HG03039 (cell line): ENCODE data around the gene TNS3.
A peak's percentile ranks its signal among the peaks of the same experiment; 100 is the strongest.
"Not testable (repeated sequence)": the region's sequence is repeated elsewhere in the genome, so short reads cannot be mapped to it uniquely, and the experiment has no call there.

Experiments
- ATAC-seq: cut with Tn5 transposase; IDR thresholded peaks from one replicate; pipeline ENCODE4 v1.9.1; 2021; ENCODE audit warnings: mild to moderate bottlenecking, moderate library complexity; ENCODE audit not compliant: unreplicated experiment

TNS3 gene

DNA sequence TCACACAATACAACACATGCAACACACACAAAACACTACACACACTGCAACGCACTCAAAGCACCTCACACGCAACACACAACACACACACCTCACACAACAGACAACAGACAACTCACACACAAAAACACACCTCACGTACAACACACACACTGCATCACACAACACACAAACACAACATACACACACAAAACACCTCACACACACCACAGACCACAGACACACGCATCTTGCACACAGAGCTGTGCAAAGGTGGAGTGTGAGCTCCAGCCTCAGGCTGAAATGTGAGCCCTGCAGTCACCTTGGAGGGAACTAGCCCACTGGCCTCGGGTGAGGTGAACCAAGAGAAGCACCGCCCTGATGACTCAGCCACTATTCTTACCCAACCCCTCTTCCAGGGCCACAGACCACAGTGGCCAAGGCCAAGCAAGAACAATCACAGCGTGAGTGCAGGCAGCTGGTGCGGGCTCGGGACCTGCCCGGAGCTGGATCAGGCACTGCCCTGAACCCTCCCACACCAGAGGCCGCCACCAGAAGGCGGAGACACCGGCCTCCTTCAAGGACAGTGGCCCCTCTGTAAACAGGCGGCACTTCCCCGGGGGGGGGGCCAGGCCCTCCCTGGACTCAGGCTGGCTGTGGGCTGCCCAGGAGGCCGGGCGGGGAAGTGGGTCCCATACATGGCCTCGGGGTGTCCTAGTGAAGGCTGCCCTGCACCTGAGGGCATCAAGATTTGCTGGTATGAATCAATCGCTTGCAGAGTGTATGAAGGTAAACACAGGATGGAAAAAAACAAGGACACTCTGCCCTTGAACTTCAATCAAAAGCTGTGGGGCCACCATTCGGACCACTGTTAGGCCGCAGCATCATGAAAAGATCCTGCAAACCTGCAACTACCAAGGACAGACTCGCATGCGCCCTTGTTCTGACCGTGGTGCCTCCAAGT lies 106.7 kb downstream of the TNS3 start:
- peak; percentile 95 for ATAC-seq

DNA sequence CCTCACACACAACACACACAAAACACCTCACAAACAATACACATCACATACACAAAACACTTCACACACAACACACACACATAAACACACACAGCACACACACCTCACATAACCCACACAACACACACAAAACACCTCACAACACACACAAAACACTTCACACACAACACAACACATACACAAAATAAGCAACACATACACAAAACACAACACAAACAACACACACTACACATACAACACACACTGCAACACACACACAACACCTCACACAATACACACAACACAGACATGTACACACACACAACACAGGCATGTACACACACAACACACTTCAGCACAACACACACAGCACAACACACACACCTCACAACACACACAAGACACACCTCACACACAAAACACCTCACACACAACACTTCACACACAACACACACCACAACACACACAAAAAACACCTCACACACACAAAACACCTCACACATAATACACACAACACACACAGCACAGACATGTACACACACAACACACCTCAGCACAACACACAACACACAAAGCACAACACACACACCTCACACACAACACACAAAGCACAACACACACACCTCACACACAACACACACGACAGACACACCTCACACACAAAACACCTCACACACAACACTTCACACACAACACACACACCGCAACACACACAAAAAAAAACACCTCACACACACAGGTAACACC lies 107.5 kb downstream of the TNS3 start:
- ATAC-seq, result no peak

DNA sequence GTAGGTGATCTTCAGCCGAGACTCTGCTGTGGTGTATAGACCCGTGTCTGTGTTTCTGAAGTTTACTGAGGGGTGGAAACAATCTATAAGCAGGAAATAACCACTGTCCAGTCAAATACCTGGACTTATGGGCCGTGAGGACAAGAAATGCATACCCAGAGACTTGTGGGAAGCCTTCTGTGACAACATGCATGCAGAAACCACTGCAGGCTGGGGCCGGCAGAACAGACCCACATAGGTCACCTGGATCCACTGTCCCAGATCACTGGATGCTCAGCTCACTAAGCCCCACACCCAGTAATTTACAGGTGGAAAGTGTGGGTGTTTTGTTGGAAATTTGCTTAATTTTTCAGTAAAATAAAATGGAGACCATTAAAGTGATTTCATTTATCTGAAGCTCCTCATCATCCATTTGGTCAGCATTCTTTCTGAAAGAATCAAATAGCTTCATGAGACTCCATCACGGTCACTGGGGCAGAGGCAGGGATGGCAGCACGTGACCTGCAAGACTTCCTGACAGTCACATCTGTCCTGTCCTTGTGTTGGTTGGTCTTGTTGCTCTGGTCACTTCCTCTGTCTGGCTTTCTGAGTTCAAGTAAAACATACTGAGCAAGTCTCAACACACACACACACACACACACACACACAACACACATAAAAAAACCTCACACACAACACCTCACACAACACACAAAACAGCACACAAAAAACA lies 108.3 kb downstream of the TNS3 start:
- ATAC-seq, result no peak

DNA sequence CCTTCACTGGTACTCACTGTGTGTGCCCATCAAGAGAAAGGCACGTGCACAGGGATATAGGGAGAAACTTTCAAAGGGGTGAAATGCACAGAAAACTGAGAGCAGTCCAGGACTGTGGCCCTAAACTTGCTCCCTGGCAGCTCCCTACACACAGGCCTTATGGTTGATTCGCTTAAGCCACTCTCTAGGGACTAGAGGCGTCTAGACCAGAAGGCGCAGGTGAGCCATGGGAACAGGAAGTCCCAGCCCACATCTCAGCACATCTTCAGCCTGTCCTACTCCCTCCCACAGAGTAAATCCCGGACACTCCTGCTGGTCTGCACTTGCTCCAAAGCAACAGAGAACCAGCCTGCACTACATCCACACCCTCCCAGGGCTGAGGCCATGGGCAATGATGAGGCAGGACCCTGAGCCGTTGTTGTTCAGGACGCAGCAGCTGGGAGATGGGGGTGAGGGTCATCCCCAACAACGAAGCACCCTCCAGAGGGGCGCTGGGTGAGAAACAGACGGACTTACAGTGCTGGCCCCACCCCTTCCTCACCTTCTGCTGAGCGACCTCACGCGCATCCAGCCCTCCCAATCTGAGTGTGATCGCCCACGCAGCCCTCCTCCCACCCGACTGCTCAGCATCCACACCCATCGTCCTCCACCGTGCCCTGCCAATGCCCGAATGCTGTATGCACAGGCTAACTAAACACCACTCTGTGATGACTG lies 109.3 kb downstream of the TNS3 start:
- ATAC-seq, result no peak

DNA sequence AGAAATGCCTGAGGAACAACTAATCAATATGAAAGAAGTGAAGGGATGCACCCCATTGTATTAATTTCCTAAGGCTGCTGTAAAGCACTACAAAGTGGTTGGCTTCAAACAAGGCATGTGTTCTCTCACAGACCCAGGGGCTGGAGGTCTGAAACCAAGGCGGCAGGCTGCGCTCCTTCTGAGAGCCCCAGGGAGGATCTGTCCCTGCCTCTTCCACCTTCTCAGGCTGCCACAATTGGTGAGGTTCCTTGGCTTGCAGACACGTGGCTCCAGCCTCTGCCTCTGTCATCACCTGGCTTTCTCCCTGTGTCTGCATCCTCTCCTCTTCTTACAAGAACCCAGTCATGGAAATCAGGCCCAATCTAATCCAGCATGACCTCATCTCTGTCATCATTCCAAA lies 110.1 kb downstream of the TNS3 start:
- no peak for ATAC-seq

DNA sequence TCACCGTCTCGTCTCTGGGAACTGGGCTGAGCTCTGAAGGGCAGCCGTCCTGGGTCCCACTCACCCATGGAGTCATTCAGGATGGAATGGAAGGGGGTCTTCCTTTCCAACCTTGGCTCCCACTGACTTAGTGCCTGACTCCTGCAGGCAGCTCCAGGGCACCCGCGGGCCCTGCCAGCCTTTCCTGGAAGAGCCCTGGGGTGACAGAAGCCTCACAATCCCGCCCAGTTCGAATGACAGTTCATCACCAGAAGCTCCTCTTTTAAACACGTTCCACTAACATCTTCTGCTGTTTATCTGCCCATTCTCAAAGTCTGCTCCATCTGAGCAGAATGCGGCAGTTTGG lies 110.6 kb downstream of the TNS3 start:
- ATAC-seq, result no peak

DNA sequence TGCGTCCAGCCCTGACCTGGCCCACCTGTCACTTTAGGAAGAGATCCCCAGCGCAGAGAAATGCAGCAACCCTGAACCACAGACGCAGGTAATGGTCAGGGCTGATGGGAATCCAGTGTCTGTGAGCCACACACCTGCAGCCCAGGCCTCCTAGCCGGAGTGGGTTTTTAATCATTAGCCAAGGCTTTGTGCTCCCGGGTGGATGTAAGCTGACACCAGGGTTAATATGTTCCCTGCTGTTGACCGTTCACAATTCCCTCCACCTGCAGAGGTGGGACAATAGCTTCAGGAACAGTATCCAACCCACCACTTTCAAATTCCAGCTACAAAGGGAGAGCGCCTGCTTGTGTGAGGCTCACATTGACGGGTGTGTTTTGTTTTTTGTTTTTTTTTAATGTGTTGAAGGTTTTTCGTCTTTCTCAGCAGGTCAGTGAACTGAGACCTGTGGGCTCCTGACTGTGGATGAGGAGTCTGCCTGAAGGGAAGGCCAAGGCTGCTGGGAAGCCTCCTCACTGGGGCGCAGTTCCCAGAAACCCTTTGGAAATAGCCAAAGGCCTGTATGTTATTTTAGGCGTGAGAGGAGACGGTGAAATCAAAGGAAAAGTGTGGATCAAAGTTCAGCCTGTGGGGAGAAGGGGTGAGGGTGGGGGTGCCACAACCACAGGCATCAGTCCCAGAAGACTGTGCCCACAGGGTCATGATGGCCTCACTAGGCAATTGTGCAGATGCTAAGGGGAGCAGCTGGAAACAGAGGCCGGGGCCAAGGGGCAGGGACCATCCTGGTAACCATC lies 111.1 kb downstream of the TNS3 start:
- ATAC-seq, result no peak

DNA sequence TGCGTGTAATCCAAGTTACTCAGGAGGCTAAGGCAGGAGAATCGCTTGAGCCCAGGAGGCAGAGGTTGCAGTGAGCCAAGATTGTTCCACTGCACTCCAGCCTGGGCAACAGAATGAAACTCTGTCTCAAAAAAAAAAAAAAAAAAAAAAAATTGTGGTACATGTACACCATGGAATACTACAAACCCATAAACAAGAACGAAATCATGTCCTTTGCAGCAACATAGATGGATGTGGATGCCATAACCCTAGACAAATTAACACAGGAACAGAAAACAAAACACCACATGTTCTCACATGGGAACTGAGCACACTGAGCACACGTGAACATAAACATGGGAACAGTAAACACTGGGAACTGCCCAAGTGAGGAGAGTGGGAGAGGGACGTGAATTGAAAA lies 112.1 kb downstream of the TNS3 start:
- not testable (repeated sequence) for ATAC-seq

DNA sequence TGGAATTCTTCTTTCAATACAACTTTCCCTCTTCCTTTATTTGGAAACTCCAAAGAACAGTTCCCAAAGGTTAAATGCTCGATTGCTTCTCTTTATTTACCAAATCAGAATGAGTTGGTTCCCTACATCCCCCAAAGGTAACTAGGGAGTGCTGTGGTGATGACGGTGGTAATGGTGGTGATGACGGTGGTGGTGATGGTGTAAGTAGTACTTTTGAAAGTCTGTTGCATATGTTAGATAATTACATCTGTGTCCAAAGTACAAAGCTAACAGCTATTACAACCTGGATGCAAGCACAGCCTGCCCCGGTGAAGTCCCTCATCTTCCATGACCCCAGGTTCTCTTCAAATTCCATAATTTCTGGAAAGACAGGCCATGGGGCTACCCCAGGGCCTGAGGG lies 115.1 kb downstream of the TNS3 start:
- ATAC-seq, result no peak

DNA sequence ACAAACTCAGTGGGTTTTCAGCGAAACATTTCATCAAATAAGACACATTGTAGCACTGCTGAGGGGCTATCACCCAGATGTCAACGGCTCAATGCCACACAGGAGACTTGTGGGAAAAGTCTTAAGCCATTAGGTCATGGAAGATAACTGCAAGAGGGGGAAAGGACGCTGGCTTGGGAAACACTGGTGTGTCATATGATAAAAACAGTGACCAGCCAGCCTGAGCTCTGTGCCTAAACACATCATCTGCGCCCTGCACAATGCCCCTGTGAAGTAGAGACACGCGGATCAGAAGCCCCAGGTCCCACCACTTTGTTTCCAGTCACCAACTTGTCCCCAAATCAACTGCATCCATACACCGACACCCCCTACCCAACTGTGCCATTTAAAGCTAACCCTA lies 116.7 kb downstream of the TNS3 start:
- no peak for ATAC-seq

DNA sequence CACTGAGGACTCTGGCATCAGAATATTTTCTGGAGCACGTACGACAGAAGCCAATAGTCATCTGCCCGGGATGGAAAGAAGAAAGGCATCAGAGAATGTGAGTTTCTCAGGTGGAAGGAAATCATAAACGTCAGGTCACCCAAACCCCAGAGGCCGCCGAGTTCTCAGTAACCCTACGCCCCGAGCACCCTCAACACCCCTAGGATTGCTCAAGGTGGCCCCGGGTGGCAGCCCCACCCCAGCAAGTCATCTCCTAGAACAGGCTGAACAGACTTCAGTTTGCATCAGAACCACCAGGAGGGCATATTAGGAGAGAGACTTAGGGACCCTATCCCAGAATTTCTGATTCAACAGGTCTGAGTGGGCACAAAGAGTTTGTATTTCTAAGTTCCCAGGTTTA lies 117.6 kb downstream of the TNS3 start:
- ATAC-seq, result no peak

DNA sequence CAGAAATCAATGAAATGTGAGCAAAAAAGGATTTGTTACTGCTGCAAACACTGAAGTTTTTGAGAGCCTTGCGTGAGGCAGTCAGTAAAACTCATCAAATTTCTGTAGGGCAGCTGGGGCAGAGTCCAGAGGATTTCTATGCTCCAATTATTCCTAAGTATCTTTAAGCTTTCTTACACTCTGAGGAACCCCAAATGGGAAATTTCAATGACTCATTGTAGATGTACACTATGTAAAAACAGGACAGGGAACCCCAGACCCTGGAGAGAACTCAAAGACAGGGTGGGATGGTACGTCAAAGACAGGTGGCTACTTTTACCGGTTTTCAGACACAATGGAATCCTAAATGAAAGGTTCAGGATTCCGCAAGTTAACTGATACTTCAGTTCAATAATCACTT lies 120.2 kb downstream of the TNS3 start:
- ATAC-seq, result no peak

DNA sequence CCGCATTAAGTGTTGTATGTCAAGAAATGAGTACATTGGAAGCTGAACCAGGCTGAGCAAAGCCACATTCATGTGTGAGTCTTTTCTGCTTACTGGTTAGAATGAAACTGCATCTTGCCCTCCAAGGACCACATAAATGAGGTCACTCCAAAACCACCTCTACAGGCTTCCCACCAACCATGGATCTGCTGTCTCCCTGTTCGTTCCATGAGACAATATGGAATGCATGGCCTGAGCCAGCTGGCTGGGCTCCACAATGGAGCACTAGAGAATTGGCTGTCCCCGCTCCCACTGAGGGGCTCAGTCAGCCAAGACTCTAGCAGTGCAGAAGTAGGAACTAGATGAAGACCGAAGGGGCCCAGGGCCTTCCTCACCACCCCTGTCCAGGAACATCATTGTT lies 120.8 kb downstream of the TNS3 start:
- no peak for ATAC-seq

DNA sequence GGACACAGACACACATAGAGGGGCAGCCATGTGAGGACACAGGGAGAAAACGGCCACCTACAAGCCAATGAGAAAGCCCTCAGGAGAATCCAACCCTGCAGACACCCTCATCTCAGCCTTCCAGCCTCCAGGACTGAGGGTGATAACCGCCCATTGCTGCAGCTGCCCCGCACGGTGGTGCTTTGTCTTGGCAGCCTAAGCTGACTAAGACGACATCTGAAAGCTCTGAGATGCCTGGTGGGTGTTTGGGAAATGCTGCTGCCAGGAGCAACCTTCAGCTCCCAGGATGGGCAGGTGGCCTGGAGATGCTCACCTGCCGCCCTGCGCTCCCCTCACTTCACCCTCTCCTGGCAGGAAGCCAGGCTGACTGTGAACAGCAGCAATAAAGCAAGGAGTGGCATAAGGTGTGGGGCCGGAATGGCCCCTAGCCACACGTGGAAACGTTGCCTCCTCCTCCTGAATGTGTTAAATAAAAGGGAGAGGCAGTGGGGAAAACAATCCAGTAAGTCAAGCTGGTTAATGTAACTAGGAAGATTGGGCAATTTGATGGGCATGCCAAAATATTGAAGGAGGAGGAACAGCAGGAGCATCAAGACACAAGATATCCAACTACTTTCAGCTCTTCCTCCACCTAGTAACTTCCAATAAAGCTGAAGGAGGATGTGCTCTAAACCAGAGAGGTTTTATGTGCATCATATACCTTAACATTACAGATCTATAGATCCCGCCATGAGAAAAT lies 121.5 kb downstream of the TNS3 start:
- no peak for ATAC-seq

DNA sequence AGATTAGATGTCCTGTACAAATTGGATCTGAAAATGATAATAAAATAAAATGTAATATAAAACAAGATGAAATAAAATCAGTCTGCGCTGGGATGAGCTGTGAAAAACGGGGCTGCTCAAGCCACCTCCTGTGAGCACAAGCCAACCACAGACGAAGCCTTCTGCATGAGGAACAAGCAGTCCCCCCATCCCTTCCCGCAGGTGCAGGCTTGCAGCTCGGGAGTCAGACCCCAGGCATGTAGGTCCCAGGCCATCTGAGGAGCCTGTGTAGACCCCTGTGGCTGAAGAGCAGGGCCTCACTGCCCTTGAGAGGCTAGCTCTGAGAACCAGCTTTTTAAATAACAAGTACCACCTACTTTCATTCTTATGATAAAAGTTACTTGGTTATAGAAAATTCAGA lies 123.4 kb downstream of the TNS3 start:
- ATAC-seq, result no peak

DNA sequence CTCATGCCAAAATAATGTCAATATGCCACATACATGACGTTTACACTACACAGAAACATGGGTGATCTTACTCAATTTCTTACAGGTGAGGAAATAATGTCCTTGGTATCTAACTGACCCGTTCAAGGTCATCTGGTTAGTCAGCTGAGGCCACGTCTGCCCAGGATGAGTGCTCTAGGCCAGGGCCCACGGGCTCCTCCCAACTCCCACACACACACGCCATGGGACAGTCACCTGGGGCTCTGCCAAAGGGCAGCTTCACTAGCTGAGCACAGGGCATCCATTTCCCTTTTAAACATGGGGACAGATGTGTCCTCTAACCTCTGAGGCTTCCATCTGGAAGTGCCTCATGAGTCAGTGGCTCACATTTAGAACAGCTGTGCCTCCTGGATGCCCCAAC lies 123.9 kb downstream of the TNS3 start:
- no peak for ATAC-seq

DNA sequence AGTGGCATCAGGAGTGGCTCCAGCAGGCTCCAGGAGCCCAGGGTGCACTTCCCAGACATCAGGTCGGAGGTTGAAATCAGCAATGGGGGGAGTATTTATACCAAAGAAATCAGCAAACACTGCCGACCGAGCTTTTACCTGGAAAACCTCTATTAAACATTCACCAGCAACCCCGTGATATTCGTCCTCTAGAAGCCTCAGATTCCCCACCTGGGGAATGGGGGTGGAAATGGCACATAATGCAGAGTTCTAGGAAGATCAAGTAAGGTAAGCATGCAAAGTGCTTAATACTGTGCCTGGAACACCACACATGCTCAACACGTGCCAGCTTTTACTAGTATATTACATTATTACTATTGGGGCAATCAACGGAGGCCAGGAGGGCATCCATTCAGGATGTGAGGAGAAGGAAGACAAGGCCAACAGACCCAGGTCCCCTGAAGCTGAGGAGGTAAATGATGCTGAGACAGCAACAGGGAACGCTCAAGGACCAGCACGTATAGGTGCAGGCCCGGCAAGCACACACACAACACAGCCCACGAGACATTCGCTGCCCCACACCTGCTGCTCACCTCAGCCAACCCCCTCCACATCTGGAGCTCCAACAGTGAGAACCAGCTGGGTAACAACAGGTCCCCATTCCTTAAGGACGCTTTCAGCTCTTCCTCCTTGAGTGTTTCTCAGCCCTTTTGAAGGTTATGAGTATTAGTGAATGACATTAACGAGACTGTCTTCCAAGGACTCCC lies 125.5 kb downstream of the TNS3 start:
- no peak for ATAC-seq

DNA sequence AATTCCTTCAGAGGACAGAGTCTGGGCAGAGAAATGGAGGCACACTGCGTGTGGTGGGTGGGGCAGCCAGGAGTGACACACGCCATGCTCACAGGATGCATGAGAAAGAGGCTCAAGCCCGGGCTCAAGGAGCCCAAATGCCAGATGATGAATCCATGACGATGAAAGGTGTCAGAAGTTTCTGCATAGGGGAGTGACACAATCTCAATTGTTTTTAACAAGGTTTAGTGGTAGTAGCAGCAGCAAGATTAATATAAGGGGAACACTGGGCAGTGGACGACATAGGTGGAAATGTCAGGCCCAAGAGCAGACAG lies 126.1 kb downstream of the TNS3 start:
- no peak for ATAC-seq
